ENCODE data around the gene DNASE1L3. TPM values are rescaled to one million over a fixed set of nuclear protein-coding genes. Genes with fewer than 3 reads are reported as not detected.

DNASE1L3 gene, protein sequence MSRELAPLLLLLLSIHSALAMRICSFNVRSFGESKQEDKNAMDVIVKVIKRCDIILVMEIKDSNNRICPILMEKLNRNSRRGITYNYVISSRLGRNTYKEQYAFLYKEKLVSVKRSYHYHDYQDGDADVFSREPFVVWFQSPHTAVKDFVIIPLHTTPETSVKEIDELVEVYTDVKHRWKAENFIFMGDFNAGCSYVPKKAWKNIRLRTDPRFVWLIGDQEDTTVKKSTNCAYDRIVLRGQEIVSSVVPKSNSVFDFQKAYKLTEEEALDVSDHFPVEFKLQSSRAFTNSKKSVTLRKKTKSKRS
- total RNA-seq (100 to 1,000 TPM in 6 of 7 donors, 10 to 100 TPM in 1; 64.7 to 245 (median 172) TPM), polyA plus RNA-seq (100 to 1,000 TPM in 1 of 3 donors, 10 to 100 TPM in 2; 52.1 to 102 (median 52.9) TPM)
- long read RNA-seq, donor 1, partial matches to known transcripts, result 13 of 14 reads
- long read RNA-seq, donor 1, other reads (novel, unspliced or antisense), result 0 of 14 reads
- long read RNA-seq, donor 2, transcript DNASE1L3-201 (8 exons, 1,294 nt), result major isoform, 9 of 11 reads
- long read RNA-seq, donor 2, partial matches to known transcripts, result 0 of 11 reads
- long read RNA-seq, donor 2, other reads (novel, unspliced or antisense), result 0 of 11 reads

DNA sequence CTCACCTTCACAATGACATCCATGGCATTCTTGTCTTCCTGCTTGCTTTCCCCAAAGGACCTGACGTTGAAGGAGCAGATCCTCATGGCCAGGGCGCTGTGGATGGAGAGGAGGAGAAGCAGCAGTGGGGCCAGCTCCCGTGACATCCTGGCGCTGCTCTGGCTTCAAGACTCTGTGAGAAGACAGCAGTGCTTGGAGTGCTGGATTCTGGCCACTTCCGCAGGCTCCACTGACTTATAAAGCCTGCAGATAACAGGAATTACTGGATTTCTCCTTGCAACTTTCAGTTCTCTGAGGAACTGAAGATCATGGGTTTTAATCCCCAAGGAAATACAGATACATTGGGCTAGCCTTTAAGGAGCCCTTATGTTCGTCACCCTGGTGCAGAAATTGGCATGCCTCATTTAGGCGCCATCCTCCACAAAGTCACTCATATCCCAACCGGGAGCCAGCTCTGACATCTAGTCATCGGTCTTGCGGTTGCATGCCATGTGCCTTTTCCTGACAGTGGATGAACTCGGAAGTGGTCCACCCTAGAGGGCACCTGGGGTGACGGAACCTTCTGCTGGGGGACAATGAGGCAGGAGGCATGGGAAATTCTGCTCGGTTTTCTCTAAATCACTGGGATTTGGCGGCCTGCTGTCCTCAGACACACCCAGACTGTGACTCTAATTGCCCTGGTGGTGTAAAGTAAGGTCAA is at the start of gene DNASE1L3:
TSS of gene DNASE1L3 (minus strand) at position 212 of the 700 bp plus-strand sequence. CDS start at position 146, 66 bp downstream.
- WGBS, 5 donors, result 60 to 87% (median 77%) methylated on average over 14 of the region's 14 CpGs
- H3K36me3 ChIP-seq, result peaks cover 0 to 8% (median 0%) of the 10 kb centered on the region in 6 donors

DNA sequence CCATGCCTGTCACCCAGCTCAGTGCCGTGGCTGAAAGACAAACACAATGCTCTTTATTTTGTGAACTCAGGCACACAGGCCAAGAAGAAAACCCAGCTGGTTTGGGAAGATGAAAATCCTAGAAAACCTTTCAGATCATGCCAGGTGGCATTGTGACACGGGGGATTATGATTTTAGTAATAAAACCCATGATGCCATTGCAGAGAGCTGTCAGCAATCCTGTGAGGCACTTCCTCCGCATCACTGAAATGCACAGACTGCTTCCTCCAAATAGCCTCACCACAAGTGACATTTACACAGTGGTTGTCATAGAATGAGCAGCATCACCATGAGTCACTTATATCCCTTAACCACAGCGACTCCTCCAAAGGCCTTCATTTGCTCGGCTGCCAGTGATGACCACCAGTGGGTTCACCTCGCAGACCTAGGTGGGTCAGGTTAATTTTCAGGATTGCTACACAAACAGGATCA is 49.5 kb upstream of the DNASE1L3 start:
- Histone ChIP-seq H3K27ac (no peak overlapping the region), H3K4me3 (no peak overlapping the region), H3K27me3 (replicated peaks in 1 of 7) (no peaks in the 10 kb centered on the region), H3K36me3 (peaks cover 0 to 86% (median 42%) of the 10 kb centered on the region in 6 donors), H3K9me3 (no peaks in the 10 kb centered on the region), H3K4me1 (peaks cover 0 to 3% (median 0%) of the 10 kb centered on the region in 6 donors)
- intact Hi-C loops (cut with DNase I; ENCODE audit: low total_unique reads), result no loop called here
- no peak for DNase-seq
- TF ChIP-seq POLR2A (IDR thresholded peaks at IDR 0.05) (no peak), POLR2AphosphoS5 (IDR thresholded peaks at IDR 0.05) (no peak)
- TF ChIP-seq, protein P1, sequence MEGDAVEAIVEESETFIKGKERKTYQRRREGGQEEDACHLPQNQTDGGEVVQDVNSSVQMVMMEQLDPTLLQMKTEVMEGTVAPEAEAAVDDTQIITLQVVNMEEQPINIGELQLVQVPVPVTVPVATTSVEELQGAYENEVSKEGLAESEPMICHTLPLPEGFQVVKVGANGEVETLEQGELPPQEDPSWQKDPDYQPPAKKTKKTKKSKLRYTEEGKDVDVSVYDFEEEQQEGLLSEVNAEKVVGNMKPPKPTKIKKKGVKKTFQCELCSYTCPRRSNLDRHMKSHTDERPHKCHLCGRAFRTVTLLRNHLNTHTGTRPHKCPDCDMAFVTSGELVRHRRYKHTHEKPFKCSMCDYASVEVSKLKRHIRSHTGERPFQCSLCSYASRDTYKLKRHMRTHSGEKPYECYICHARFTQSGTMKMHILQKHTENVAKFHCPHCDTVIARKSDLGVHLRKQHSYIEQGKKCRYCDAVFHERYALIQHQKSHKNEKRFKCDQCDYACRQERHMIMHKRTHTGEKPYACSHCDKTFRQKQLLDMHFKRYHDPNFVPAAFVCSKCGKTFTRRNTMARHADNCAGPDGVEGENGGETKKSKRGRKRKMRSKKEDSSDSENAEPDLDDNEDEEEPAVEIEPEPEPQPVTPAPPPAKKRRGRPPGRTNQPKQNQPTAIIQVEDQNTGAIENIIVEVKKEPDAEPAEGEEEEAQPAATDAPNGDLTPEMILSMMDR (IDR thresholded peaks at IDR 0.05 in 8 of 11, conservative IDR thresholded peaks at IDR 0.05 in 3 of 11), result no peak
- WGBS, 5 donors, result 78 to 90% (median 82%) methylated on average over 6 of the region's 6 CpGs

More for the DNA sequence above, at the start of gene DNASE1L3:
- Histone ChIP-seq H3K27me3 (replicated peaks in 1 of 7) (no peaks in the 10 kb centered on the region), H3K27ac (peak within 1 kb of the TSS in 7 of 8 donors; percentile 10 to 74 (median 56)), H3K4me1 (peaks cover 14 to 68% (median 43%) of the 10 kb centered on the region in 6 donors), H3K4me3 (peak within 1 kb of the TSS in 7 of 8 donors; percentile 10 to 56 (median 26)), H3K9me3 (no peaks in the 10 kb centered on the region)
- intact Hi-C loops (cut with DNase I; ENCODE audit: low total_unique reads), result no loop called here
- no peak for DNase-seq
- TF ChIP-seq POLR2AphosphoS5 (IDR thresholded peaks at IDR 0.05) (peak in 2 of 3 donors; percentile 42 to 49), POLR2A (IDR thresholded peaks at IDR 0.05) (no peak)

DNA sequence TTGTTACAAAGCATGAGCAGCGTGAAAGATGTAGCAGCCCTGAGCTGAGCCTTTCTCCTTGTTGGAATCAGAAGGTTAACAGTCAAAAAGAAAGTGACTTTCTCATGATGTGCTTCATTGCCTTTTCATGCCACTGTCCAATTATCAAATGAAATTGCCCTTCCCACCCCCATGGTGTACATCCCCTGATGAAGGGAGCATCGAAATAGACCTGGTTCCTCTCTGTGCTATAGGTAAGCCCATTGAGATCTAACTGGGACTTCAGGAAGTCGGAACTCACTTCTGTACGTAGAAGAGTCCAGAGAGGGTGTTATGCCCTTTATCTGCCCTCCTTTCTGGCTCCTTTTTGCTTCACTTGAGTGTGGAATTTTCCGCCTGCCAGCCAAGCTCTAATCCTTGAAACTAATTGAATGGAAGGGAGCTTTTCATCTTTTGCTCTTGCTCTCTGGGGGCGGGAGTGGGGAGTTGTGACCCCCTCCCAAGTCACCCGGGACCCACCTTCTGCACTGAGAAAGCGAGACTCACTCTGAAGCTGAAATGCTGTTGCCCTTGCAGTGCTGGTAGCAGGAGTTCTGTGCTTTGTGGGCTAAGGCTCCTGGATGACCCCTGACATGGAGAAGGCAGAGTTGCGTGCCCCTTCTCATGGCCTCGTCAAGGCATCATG is 47.8 kb upstream of the DNASE1L3 start:
- Histone ChIP-seq H3K36me3 (peaks cover 0 to 91% (median 42%) of the 10 kb centered on the region in 6 donors), H3K9me3 (no peaks in the 10 kb centered on the region), H3K27me3 (replicated peaks in 1 of 7) (no peaks in the 10 kb centered on the region), H3K27ac (no peak overlapping the region), H3K4me3 (no peak overlapping the region), H3K4me1 (peaks cover 0 to 16% (median 8%) of the 10 kb centered on the region in 6 donors)
- intact Hi-C loops (cut with DNase I; ENCODE audit: low total_unique reads), result no loop called here
- TF ChIP-seq POLR2AphosphoS5 (IDR thresholded peaks at IDR 0.05) (no peak), POLR2A (IDR thresholded peaks at IDR 0.05) (no peak)
- TF ChIP-seq, protein P1 (IDR thresholded peaks at IDR 0.05 in 8 of 11, conservative IDR thresholded peaks at IDR 0.05 in 3 of 11), result no peak
- 91 to 96% (median 93%) methylated on average over 10 of the region's 10 CpGs for WGBS, 5 donors
- no peak for DNase-seq

DNA sequence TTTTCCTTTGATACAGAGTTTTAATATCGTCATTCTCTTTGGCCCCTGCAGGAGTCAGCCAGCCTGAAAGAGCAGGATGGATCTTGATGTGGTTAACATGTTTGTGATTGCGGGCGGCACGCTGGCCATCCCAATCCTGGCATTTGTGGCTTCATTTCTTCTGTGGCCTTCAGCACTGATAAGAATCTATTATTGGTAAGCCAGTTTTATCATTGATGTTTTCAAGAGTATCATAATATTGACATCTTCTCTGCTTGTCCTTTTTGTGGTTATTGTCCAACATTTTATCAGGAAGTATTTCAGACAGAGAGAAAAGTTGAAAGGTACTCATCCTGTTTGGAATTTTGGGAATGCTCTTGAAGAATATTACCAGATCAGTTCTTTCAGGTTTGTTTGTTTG is 45.7 kb upstream of the DNASE1L3 start:
- WGBS, 5 donors, result 83 to 97% (median 93%) methylated on average over 4 of the region's 4 CpGs
- intact Hi-C loops (cut with DNase I; ENCODE audit: low total_unique reads), result no loop called here
- Histone ChIP-seq H3K36me3 (peaks cover 0 to 92% (median 46%) of the 10 kb centered on the region in 6 donors), H3K9me3 (no peaks in the 10 kb centered on the region), H3K27ac (no peak overlapping the region), H3K4me1 (peaks cover 0 to 29% (median 22%) of the 10 kb centered on the region in 6 donors), H3K27me3 (replicated peaks in 1 of 7) (no peaks in the 10 kb centered on the region), H3K4me3 (no peak overlapping the region)
- no peak for DNase-seq
- TF ChIP-seq POLR2AphosphoS5 (IDR thresholded peaks at IDR 0.05) (no peak), POLR2A (IDR thresholded peaks at IDR 0.05) (no peak)
- TF ChIP-seq, protein P1 (IDR thresholded peaks at IDR 0.05 in 8 of 11, conservative IDR thresholded peaks at IDR 0.05 in 3 of 11), result no peak

Data from spleen (tissue), 13 donors.